Middle frontal gyrus (tissue), 1 donor: Measurements from ENCODE around the gene IFITM1.
"Not testable (repeated sequence)": the region's sequence is repeated elsewhere in the genome, so short reads cannot be mapped to it uniquely, and the experiment has no call there.

Source experiments
- DNase-seq: peaks from one replicate; pipeline ENCODE4 v3.0.0-alpha.2; 2015; ENCODE audit warnings: low spot score; ENCODE audit errors: extremely low spot score

IFITM1 gene

DNA sequence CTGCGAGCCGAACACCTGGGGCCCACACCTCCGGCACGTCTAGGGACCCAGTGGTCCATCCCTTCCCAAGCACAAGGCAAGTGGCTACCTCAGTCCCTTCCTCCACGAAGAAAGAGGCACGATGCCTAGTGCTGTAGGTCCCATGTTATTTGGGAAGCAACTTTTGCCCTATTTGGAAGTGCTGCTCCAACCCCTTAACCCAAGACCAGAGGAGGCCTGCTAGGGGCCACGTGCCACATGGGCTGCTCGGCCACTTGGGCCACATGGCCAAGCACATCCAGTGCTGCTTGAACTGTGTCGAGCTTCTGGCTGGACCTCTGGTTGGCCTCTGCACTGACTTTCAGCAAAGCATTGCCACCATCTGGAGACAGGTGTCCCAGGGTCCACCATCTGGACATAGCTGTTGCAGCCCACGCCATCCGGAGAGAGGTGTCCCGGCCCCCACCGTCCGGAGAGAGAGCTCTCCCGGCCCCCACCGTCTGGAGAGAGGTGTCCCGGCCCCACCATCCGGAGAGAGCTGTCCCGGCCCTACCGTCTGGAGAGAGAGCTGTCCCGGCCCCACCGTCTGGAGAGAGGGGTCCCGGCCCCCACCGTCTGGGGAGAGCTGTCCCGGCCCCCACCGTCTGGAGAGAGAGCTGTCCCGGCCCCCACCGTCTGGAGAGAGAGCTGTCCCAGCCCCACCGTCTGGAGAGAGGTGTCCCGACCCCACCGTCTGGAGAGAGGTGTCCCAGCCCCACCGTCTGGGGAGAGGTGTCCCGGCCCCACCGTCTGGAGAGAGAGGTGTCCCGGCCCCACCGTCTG lies 49.0 kb downstream of the IFITM1 start:
- no peak for DNase-seq

- not testable (repeated sequence) for DNase-seq
Observed at GRCh38 chr11:363443-363805, 49.6 kb downstream of the IFITM1 start.

DNA sequence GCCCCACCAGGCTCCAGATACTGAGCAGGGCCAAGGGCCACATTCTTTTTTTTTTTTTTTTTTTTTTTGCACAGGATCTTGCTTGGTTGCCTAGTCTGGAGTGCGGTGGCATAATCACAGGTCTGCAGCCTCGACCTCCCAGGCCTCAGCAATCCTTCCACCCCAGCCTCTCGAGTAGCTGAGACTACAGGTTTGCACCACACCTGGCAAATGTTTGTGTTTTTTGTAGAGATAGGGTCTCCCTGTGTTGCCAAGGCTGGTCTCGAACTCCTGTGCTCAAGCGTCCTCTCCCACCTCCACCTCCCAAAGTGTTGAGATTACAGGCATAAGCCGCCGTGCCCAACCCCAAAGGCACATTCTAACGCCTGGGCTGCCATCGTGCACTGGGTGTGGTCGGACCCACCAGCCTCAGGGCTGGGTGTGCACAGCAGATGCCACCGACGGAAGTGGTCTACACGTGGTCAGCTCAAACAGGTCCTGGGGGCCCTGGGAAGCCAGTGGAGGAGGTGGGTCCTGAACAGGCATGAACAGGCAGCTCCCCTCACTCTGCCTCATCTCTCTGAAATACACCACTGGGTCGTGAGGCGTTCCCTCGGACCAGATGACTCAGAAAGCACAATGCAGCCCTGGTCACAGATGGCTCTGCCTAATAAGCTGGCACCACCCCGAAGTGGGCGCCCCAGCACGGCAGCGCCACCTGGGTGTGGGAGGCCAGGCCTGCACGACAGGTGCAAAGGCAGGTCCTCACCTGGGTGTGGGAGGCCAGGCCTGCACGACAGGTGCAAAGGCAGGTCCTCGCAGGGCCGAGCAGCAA lies 50.3 kb downstream of the IFITM1 start:
- no peak for DNase-seq
